Prostate gland (tissue), 2 donors: ENCODE measurements around the gene SMAD7. TPM values are rescaled to one million over a fixed set of nuclear protein-coding genes. Genes with fewer than 3 reads are reported as not detected.

ENCODE experiments used
- DNase-seq: peaks from one replicate; pipeline ENCODE4 v3.0.0-alpha.2; 2019; ENCODE audit warnings: low spot score
- H3K27ac ChIP-seq, 2 donors: fragments of 200-600 bp; sonication (generic); 2 replicates each; pipeline ENCODE4 v1.5.1; 2017 to 2019
- H3K27me3 ChIP-seq: fragments of 200-600 bp; sonication (generic); replicated peaks from 2 replicates; pipeline ENCODE4 v1.5.1; 2019; ENCODE audit not compliant: insufficient read depth
- H3K36me3 ChIP-seq, 2 donors: fragments of 200-600 bp; sonication (generic); 1 replicate in 1 of 2; 2 replicates in 1 of 2; pipeline versions ENCODE4 v1.5.1 to v1.8.1; 2017 to 2019
- H3K4me1 ChIP-seq: fragments of 200-600 bp; sonication (generic); replicated peaks from 2 replicates; pipeline ENCODE4 v1.5.1; 2019
- H3K4me3 ChIP-seq, 2 donors: fragments of 200-600 bp; sonication (generic); 2 replicates each; pipeline ENCODE4 v1.5.1; 2017 to 2019
- H3K9me3 ChIP-seq: fragments of 200-600 bp; sonication (generic); 2 replicates; pipeline ENCODE4 v1.5.1; 2017
- POLR2A ChIP-seq: fragments of 450-650 bp; IDR thresholded peaks from one replicate; pipeline ENCODE4 v1.6.1; 2016; ENCODE audit warnings: antibody characterized with exemption, mild to moderate bottlenecking
- POLR2AphosphoS5 ChIP-seq: sonication (generic); formaldehyde crosslinking; IDR thresholded peaks from one replicate; pipeline ENCODE4 v1.6.1; 2017; ENCODE audit warnings: antibody characterized with exemption
- WGBS: methylation state at CpG from one replicate; pipeline ENCODE4 v1.1.5; 2018; 5-methylcytosine and 5-hydroxymethylcytosine counted together
- intact Hi-C: fragments of 100-400 bp; cut with DNase I; formaldehyde crosslinking; loops from one replicate; pipeline ENCODE4 v1.14.2; 2022
- total RNA-seq, 2 donors: library from RNA; depleted of rRNA; stranded (reverse); fragments of >200 nt; gene quantifications; one replicate each; pipeline ENCODE4 v1.1.0, GENCODE V29; 2016
- TF ChIP-seq, protein P1 (sequence below), 4 experiments: fragments of 200-600 bp in 2 of 4; fragments of 450-650 bp in 2 of 4; sonication (generic) in 2 of 4; IDR thresholded peaks; 1 replicate in 3 of 4; 2 replicates in 1 of 4; pipeline ENCODE4 v1.5.1; 2016 to 2019; ENCODE audit warnings: antibody characterized with exemption in 4 of 4, mild to moderate bottlenecking in 2 of 4, moderate library complexity in 2 of 4

Gene SMAD7
- total RNA-seq, 2 donors from 2014 or later, result 29.3 to 31.0 TPM

DNA sequence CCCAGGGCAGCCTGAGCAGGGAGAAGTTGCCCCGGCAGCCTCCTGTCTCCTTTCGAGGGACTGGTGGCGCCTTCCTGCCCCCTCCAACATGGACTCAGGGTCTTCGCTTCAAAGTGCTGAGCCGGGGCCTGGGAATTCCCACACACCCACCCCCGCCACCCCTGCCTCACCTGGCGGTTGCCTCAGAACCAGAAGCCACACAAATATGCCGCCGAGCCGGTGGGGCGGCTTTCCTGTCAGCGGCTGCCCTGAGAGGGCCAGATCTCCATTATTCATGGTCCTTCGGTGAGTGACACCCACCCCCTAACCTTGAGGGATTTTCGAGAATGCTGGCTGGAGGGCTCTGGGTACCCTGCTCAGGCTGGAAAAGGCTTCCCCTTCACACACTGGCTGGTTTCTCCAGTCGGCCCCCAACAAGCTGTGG is 71.7 kb downstream of the SMAD7 start:
- DNase-seq, result peak; percentile 75
- H3K4me3 ChIP-seq, result no peak overlapping the region
- H3K27me3 ChIP-seq, result no peaks in the 10 kb centered on the region
- no peaks in the 10 kb centered on the region for H3K36me3 ChIP-seq
- TF ChIP-seq, protein P1, sequence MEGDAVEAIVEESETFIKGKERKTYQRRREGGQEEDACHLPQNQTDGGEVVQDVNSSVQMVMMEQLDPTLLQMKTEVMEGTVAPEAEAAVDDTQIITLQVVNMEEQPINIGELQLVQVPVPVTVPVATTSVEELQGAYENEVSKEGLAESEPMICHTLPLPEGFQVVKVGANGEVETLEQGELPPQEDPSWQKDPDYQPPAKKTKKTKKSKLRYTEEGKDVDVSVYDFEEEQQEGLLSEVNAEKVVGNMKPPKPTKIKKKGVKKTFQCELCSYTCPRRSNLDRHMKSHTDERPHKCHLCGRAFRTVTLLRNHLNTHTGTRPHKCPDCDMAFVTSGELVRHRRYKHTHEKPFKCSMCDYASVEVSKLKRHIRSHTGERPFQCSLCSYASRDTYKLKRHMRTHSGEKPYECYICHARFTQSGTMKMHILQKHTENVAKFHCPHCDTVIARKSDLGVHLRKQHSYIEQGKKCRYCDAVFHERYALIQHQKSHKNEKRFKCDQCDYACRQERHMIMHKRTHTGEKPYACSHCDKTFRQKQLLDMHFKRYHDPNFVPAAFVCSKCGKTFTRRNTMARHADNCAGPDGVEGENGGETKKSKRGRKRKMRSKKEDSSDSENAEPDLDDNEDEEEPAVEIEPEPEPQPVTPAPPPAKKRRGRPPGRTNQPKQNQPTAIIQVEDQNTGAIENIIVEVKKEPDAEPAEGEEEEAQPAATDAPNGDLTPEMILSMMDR (IDR thresholded peaks at IDR 0.05), result no peak
- TF ChIP-seq POLR2A (no peak), POLR2AphosphoS5 (peak; percentile 37)
- intact Hi-C loops, result no loop called here
- WGBS, result 52% methylated on average over 12 of the region's 15 CpGs
- H3K4me1 ChIP-seq, result no peaks in the 10 kb centered on the region
- no peak overlapping the region for H3K27ac ChIP-seq
- no peaks in the 10 kb centered on the region for H3K9me3 ChIP-seq

DNA sequence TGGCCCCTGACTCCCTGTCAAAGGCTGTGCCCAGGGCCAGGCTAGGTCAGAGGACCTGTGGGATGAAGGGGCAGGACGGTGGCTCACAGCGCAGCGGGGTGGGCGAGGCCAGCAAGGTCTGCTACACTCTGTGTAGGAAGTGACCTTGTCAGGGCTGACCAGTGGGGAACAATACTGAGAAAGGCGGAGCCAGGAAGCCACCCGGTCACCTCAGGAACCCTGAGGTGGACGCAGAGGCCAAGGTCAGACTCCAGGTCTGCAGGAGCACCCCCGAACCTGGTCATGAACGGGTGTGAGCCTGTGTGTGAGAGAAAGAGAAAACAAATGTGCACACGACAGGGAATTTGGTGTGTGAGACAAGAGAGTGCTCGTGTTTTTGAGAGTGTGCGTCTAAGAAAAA is 72.3 kb downstream of the SMAD7 start:
- WGBS, result 65% methylated on average over 12 of the region's 12 CpGs
- no peaks in the 10 kb centered on the region for H3K36me3 ChIP-seq
- TF ChIP-seq POLR2AphosphoS5 (no peak), POLR2A (no peak)
- TF ChIP-seq, protein P1 (IDR thresholded peaks at IDR 0.05), result no peak
- H3K9me3 ChIP-seq, result no peaks in the 10 kb centered on the region
- no peak overlapping the region for H3K27ac ChIP-seq
- H3K4me3 ChIP-seq, result no peak overlapping the region
- intact Hi-C loops, result no loop called here
- DNase-seq, result no peak
- H3K4me1 ChIP-seq, result no peaks in the 10 kb centered on the region
- no peaks in the 10 kb centered on the region for H3K27me3 ChIP-seq

DNA sequence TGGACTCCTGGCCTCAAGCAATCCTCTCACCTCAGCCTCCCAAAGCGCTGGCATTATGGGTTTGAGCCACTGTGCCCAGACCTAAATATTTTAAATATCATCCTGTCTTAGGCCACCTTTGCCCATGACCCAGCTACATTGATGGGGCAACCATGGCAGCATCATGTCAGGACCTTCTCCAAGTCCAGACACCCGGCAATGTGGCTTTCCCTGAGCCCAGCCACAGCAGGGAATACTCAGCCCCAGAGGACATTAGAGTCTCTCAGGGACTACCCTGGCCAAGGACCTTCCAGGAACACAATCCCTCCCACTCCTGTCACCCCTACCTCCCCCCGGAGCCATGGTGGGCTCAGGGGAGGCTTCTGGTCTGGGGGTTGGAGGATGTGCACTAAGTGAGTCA is 72.8 kb downstream of the SMAD7 start:
- H3K9me3 ChIP-seq, result no peaks in the 10 kb centered on the region
- no peak for DNase-seq
- 83% methylated on average over 3 of the region's 3 CpGs for WGBS
- H3K27ac ChIP-seq, result no peak overlapping the region
- H3K36me3 ChIP-seq, result no peaks in the 10 kb centered on the region
- intact Hi-C loops, result no loop called here
- H3K4me3 ChIP-seq, result no peak overlapping the region
- TF ChIP-seq POLR2A (no peak), POLR2AphosphoS5 (no peak)
- TF ChIP-seq, protein P1 (IDR thresholded peaks at IDR 0.05), result no peak
- no peaks in the 10 kb centered on the region for H3K4me1 ChIP-seq
- H3K27me3 ChIP-seq, result no peaks in the 10 kb centered on the region

DNA sequence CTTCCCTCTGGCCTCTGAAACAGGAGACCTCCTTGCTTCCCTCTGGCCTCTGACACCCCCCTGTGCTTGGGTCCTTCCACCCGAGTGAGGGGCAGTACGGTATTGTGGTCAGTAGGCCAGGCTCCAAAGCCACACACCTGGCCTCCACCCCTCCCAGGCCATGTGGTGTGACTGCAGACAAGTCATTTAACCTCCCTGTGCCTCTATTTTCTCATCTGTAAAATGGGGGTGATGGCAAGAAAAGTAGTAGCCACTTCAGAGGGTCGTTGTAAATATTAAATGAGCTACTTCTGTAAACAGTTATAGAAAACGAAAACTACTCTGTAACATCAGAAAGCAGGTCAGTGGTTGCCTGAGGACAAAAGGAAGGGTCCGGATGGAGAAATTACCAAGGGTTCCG is 74.2 kb downstream of the SMAD7 start:
- DNase-seq, result no peak
- TF ChIP-seq POLR2A (no peak), POLR2AphosphoS5 (no peak)
- TF ChIP-seq, protein P1 (IDR thresholded peaks at IDR 0.05), result no peak
- no peak overlapping the region for H3K27ac ChIP-seq
- no peaks in the 10 kb centered on the region for H3K27me3 ChIP-seq
- no peaks in the 10 kb centered on the region for H3K9me3 ChIP-seq
- no peak overlapping the region for H3K4me3 ChIP-seq
- no peaks in the 10 kb centered on the region for H3K4me1 ChIP-seq
- WGBS, result 91% methylated on average over 6 of the region's 6 CpGs
- no peaks in the 10 kb centered on the region for H3K36me3 ChIP-seq
- intact Hi-C loops, result no loop called here

DNA sequence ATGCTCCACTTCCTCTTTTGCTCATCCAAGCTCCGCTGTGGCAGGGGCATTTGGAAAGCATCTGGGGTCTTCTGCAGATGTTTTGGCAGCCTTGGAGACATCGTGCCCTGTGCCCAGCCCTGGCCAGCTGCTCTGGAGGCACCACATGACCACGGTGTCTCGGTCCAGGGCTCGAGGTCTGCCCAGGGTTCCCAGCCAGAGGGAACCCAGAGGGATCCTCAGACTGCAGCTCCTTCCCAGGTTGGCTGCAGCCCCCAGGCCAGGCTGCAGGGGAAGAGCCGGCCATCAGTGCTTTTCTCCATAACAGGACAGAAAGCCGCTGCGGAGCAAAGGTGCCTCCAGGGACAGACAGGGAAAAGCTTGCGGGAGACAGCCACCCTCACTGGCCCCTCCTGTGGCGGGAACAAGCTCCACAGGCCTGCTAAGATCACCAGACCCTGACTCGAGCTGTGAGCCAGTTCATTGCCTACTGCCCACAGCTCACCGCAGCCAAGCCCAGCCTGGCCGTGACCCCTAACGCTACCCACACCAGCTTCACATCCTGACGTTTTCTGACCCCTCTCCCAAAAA is 74.7 kb downstream of the SMAD7 start:
- 65% methylated on average over 14 of the region's 15 CpGs for WGBS
- TF ChIP-seq POLR2AphosphoS5 (no peak), POLR2A (no peak)

More for the DNA sequence above, 74.7 kb downstream of the SMAD7 start:
- Histone ChIP-seq H3K4me3 (no peak overlapping the region), H3K9me3 (no peaks in the 10 kb centered on the region), H3K27me3 (no peaks in the 10 kb centered on the region), H3K27ac (no peak overlapping the region), H3K4me1 (no peaks in the 10 kb centered on the region), H3K36me3 (no peaks in the 10 kb centered on the region)
- intact Hi-C loops, result no loop called here
- no peak for DNase-seq
